Transverse colon (tissue), 4 donors: Measurements from ENCODE around the gene NPFF.

ENCODE experiments used
- EP300 ChIP-seq: sonication (generic); formaldehyde crosslinking; IDR thresholded peaks from one replicate; pipeline ENCODE4 v1.6.1; 2017; ENCODE audit warnings: antibody characterized with exemption, low read depth
- POLR2A ChIP-seq: fragments of 450-650 bp; IDR thresholded peaks from one replicate; pipeline ENCODE4 v1.6.1; 2016; ENCODE audit warnings: antibody characterized with exemption, mild to moderate bottlenecking, moderate library complexity
- POLR2AphosphoS5 ChIP-seq, 3 donors: sonication (generic); formaldehyde crosslinking; IDR thresholded peaks; one replicate each; pipeline ENCODE4 v1.6.1; 2016; ENCODE audit warnings: antibody characterized with exemption in 3 of 3
- TF ChIP-seq, protein P1 (sequence below), 5 experiments: fragments of 200-600 bp in 3 of 5; fragments of 450-650 bp in 2 of 5; sonication (generic) in 3 of 5; IDR thresholded peaks; 1 replicate in 2 of 5; 2 replicates in 3 of 5; pipeline ENCODE4 v1.5.1; 2016 to 2017; ENCODE audit warnings: antibody characterized with exemption in 5 of 5, inconsistent platforms in 3 of 5, mild to moderate bottlenecking in 2 of 5, moderate library complexity in 1 of 5

DNA sequence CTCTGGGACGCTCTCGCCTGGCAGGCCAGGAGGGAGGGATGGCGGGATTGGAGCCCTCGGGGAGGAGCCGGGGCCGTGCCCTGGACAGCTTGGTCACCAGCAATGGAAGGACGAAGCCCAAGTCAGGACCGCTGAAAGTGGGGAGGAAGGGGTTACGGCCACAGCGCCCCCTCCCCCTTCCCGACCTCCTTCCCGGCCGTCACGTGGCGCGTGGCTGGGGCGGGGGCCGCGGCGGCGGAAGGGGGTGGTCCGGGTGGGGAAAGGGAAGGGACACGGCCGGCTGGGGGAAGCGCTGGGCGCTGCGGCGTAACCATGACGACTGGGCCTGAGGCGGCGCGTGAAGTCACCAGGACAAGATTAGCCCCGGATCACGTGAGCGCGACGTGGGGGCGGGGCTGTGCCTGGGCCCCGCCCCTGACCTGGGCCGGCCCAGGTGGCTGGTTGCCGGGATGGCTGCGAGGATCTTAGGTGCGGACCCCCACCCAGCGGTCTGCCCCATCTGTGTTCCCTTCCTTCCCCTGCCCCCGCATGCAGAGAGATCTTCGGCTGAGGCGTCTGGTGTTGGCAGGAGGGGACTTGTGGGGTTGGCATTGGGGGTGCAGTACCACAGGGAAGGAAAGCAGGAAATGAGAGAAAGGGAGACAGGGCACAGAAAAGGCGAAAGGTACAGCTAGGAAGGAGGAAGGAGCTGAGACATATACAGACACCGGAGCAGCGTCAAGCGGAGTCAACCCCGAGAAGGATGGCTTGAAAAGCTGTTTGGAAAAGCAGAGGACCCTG lies 14.3 kb downstream of the NPFF start:
- TF ChIP-seq, protein P1, sequence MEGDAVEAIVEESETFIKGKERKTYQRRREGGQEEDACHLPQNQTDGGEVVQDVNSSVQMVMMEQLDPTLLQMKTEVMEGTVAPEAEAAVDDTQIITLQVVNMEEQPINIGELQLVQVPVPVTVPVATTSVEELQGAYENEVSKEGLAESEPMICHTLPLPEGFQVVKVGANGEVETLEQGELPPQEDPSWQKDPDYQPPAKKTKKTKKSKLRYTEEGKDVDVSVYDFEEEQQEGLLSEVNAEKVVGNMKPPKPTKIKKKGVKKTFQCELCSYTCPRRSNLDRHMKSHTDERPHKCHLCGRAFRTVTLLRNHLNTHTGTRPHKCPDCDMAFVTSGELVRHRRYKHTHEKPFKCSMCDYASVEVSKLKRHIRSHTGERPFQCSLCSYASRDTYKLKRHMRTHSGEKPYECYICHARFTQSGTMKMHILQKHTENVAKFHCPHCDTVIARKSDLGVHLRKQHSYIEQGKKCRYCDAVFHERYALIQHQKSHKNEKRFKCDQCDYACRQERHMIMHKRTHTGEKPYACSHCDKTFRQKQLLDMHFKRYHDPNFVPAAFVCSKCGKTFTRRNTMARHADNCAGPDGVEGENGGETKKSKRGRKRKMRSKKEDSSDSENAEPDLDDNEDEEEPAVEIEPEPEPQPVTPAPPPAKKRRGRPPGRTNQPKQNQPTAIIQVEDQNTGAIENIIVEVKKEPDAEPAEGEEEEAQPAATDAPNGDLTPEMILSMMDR (IDR thresholded peaks at IDR 0.05), result peak in 1 of 5 experiments; percentile 12
- TF ChIP-seq POLR2AphosphoS5 (IDR thresholded peaks at IDR 0.05) (peak; percentile 48 to 80 (median 80)), EP300 (no peak), POLR2A (peak; percentile 89)
